ENCODE measurements around the gene TCEAL7. TPM values are rescaled to one million over a fixed set of nuclear protein-coding genes. Genes with fewer than 3 reads are reported as not detected.
A peak's percentile ranks its signal among the peaks of the same experiment; 100 is the strongest.

Gene TCEAL7
- total RNA-seq, 1 experiment from 2014 or later, result not detected

GRCh38 chrX:103309860-103310554 is 20.0 kb upstream of the TCEAL7 start:
- no peaks in the 10 kb centered on the region for H3K36me3 ChIP-seq (ENCODE audit: low read depth)
- H3K4me3 ChIP-seq, result peak overlapping the region; percentile 57; the same call in 1 of the 2 replicates
- intact Hi-C loops (cut with micrococcal nuclease; ENCODE audit: unreplicated experiment), result loop anchor here (2.0 kb wide), 1 partner anchor 55 kb away; the partner anchor contains the start of gene TCEAL8
- H3F3A ChIP-seq (ENCODE audit: insufficient read depth, low read depth), result no peaks in the 10 kb centered on the region
- peak overlapping the region; percentile 79; the same call in 1 of the 2 replicates for H2AFZ ChIP-seq
- no peaks in the 10 kb centered on the region for H3K27me3 ChIP-seq (ENCODE audit: insufficient read depth, low read depth)
- POLR2A ChIA-PET (ENCODE audit: unreplicated experiment), result no interaction called here
- CTCF ChIA-PET, result no interaction called here
- H3K9me2 ChIP-seq (ENCODE audit: insufficient read depth), result no peaks in the 10 kb centered on the region
- H3K27ac ChIP-seq, result no peak overlapping the region
- no peaks in the 10 kb centered on the region for H3K4me1 ChIP-seq (replicated peaks; ENCODE audit: insufficient read depth)
- peak overlapping the region; percentile 70 for H3K4me2 ChIP-seq
- TF ChIP-seq CTCF (conservative IDR thresholded peaks at IDR 0.05) (no peak), EZH2 (IDR thresholded peaks at IDR 0.05; ENCODE audit: low read depth) (no peak)
- no peak for DNase-seq
- no peaks in the 10 kb centered on the region for H4K20me1 ChIP-seq (ENCODE audit: insufficient read depth)
- TSS peak; percentile 60 for BruUV-seq (replicated peaks)
- no peaks in the 10 kb centered on the region for H3K9me3 ChIP-seq (ENCODE audit: insufficient read depth, low read depth)
- H3K79me2 ChIP-seq (ENCODE audit: low read depth), result no peaks in the 10 kb centered on the region

- peak; percentile 52 to 73 for DNase-seq
- Histone ChIP-seq H3K36me3 (ENCODE audit: low read depth) (no peaks in the 10 kb centered on the region), H2AFZ (peak within 1 kb of the TSS; percentile 79), H3K9me3 (ENCODE audit: insufficient read depth, low read depth) (no peaks in the 10 kb centered on the region), H3K4me3 (peak within 1 kb of the TSS; percentile 57; the same call in 1 of the 2 replicates), H3K27ac (no peak within 1 kb of the TSS), H3F3A (ENCODE audit: insufficient read depth, low read depth) (no peaks in the 10 kb centered on the region), H3K4me2 (peak within 1 kb of the TSS; percentile 70), H3K27me3 (ENCODE audit: insufficient read depth, low read depth) (no peaks in the 10 kb centered on the region), H4K20me1 (ENCODE audit: insufficient read depth) (no peaks in the 10 kb centered on the region), H3K4me1 (replicated peaks; ENCODE audit: insufficient read depth) (no peaks in the 10 kb centered on the region), H3K79me2 (ENCODE audit: low read depth) (no peaks in the 10 kb centered on the region), H3K9me2 (ENCODE audit: insufficient read depth) (no peaks in the 10 kb centered on the region)
- intact Hi-C loops (cut with micrococcal nuclease; ENCODE audit: unreplicated experiment), result loop anchor here (2.0 kb wide), 1 partner anchor 56 kb away; the partner anchor contains the start of gene TCEAL8
- ChIA-PET POLR2A (ENCODE audit: unreplicated experiment) (no interaction called here), CTCF (no interaction called here)
- no TSS peak for BruUV-seq (replicated peaks)
- TF ChIP-seq CTCF (conservative IDR thresholded peaks at IDR 0.05) (no peak), EZH2 (IDR thresholded peaks at IDR 0.05; ENCODE audit: low read depth) (no peak)
Measured at GRCh38 chrX:103310555-103311398, 19.3 kb upstream of the TCEAL7 start, which contains the start of gene BEX2. Gene BEX2, minus strand, starts transcription at chrX:103310990. Its CDS starts 1,014 bp downstream, at chrX:103309976.

GRCh38 chrX:103311399-103311780 is 18.6 kb upstream of the TCEAL7 start:
- Histone ChIP-seq H2AFZ (0 out of 2 replicates have a peak overlapping the region, but pooled peaks have one; percentile 79), H3K4me2 (peak overlapping the region; percentile 70; the same call in 1 of the 2 replicates), H3K9me3 (ENCODE audit: insufficient read depth, low read depth) (no peaks in the 10 kb centered on the region), H3K36me3 (ENCODE audit: low read depth) (no peaks in the 10 kb centered on the region), H3K9me2 (ENCODE audit: insufficient read depth) (no peaks in the 10 kb centered on the region), H3K79me2 (ENCODE audit: low read depth) (no peaks in the 10 kb centered on the region), H3K27ac (no peak overlapping the region), H4K20me1 (ENCODE audit: insufficient read depth) (no peaks in the 10 kb centered on the region), H3K4me1 (replicated peaks; ENCODE audit: insufficient read depth) (no peaks in the 10 kb centered on the region), H3F3A (ENCODE audit: insufficient read depth, low read depth) (no peaks in the 10 kb centered on the region), H3K4me3 (peak overlapping the region; percentile 57; the same call in 1 of the 2 replicates), H3K27me3 (ENCODE audit: insufficient read depth, low read depth) (no peaks in the 10 kb centered on the region)
- TF ChIP-seq EZH2 (IDR thresholded peaks at IDR 0.05; ENCODE audit: low read depth) (no peak), CTCF (conservative IDR thresholded peaks at IDR 0.05) (no peak)
- no peak for DNase-seq
- intact Hi-C loops (cut with micrococcal nuclease; ENCODE audit: unreplicated experiment), result loop anchor here (2.0 kb wide), 1 partner anchor 57 kb away; the partner anchor contains the start of gene TCEAL8
- POLR2A ChIA-PET (ENCODE audit: unreplicated experiment), result interaction anchor here (0.6 kb wide), 1 partner anchor 345 kb away, joined by 3 read pairs; no protein-coding TSS in a partner anchor
- no TSS peak for BruUV-seq (replicated peaks)
- CTCF ChIA-PET, result no interaction called here

Measured in PC-9 (cell line).